Measurements from ENCODE around the gene ABCB6. TPM values are rescaled to one million over a fixed set of nuclear protein-coding genes. Genes with fewer than 3 reads are reported as not detected.

ABCB6 gene
- total RNA-seq, 1 experiment from 2014 or later: 14.3 TPM

DNA sequence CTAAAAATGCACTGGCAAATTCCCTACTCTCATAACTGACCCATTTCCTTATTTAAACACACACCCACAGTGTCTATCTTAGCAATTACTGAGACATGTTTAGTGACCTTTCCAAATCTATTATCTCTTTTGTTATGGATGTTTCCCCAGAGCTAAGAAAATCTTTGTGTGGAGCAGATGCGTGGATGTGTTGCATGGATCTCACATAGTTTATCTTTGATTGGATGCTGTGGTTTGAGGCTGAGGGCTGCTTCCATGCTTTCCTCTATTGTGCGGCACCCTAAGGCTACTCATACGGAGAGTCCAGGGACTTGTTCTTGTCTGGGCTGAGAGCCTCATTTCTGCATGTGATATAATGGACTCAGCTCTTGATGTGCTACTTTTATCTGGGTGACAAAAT lies 15.6 kb upstream of the ABCB6 start:
- Histone ChIP-seq H3K4me3 (ENCODE audit: low read length) (no peak overlapping the region), H3K9ac (ENCODE audit: low read length) (no peak overlapping the region), H3K9me3 (ENCODE audit: low read length) (no peaks in the 10 kb centered on the region), H3K27me3 (ENCODE audit: low read length) (no peaks in the 10 kb centered on the region), H3K36me3 (ENCODE audit: insufficient read depth, low read length) (peaks cover 46% of the 10 kb centered on the region), H3K79me2 (ENCODE audit: low read length) (peaks cover 32% of the 10 kb centered on the region), H3K9me2 (replicated peaks; ENCODE audit: insufficient read depth, low read length) (no peaks in the 10 kb centered on the region), H2AFZ (ENCODE audit: low read length) (no peak overlapping the region), H3K4me1 (ENCODE audit: low read length) (peaks cover 15% of the 10 kb centered on the region), H3K4me2 (ENCODE audit: low read depth, low read length, poor library complexity, severe bottlenecking) (no peak overlapping the region), H4K20me1 (ENCODE audit: insufficient read depth, low read depth, low read length) (no peaks in the 10 kb centered on the region), H3K27ac (ENCODE audit: low read length) (no peak overlapping the region)
- no peak for DNase-seq

DNA sequence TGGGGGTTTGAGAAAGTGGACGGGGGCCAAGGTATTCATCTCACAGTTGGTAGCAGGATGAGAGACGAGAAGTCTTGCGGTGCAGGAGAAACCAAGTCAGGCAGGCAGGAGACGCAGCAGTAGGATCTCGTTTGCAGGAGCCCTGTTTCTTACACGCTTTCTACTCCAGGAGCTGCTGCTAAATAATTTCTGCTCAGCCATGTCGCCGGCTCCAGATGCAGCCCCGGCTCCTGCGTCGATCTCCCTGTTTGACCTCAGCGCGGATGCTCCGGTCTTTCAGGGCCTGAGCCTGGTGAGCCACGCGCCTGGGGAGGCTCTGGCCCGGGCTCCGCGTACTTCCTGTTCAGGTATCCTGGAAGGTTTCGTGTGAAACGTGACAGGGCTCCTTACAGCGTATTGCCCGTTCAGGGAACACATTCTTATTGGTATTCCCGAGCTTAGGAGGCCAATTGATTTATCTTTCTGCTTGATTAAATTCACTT lies 11.3 kb upstream of the ABCB6 start:
- H3K27me3 ChIP-seq (ENCODE audit: low read length): no peaks in the 10 kb centered on the region
- H3K4me2 ChIP-seq (ENCODE audit: low read depth, low read length, poor library complexity, severe bottlenecking): peak overlapping the region; percentile 81
- H3K36me3 ChIP-seq (ENCODE audit: insufficient read depth, low read length): peaks cover 42% of the 10 kb centered on the region
- no peaks in the 10 kb centered on the region for H4K20me1 ChIP-seq (ENCODE audit: insufficient read depth, low read depth, low read length)
- peaks cover 26% of the 10 kb centered on the region for H3K4me1 ChIP-seq (ENCODE audit: low read length)
- peak overlapping the region; percentile 85 for H3K27ac ChIP-seq (ENCODE audit: low read length)
- no peaks in the 10 kb centered on the region for H3K9me2 ChIP-seq (replicated peaks; ENCODE audit: insufficient read depth, low read length)
- peak; percentile 89 for DNase-seq
- H3K4me3 ChIP-seq (ENCODE audit: low read length): peak overlapping the region; percentile 91
- peak overlapping the region; percentile 74; the same call in 1 of the 2 replicates for H2AFZ ChIP-seq (ENCODE audit: low read length)
- peaks cover 59% of the 10 kb centered on the region for H3K79me2 ChIP-seq (ENCODE audit: low read length)
- H3K9me3 ChIP-seq (ENCODE audit: low read length): no peaks in the 10 kb centered on the region
- peak overlapping the region; percentile 94 for H3K9ac ChIP-seq (ENCODE audit: low read length)

DNA sequence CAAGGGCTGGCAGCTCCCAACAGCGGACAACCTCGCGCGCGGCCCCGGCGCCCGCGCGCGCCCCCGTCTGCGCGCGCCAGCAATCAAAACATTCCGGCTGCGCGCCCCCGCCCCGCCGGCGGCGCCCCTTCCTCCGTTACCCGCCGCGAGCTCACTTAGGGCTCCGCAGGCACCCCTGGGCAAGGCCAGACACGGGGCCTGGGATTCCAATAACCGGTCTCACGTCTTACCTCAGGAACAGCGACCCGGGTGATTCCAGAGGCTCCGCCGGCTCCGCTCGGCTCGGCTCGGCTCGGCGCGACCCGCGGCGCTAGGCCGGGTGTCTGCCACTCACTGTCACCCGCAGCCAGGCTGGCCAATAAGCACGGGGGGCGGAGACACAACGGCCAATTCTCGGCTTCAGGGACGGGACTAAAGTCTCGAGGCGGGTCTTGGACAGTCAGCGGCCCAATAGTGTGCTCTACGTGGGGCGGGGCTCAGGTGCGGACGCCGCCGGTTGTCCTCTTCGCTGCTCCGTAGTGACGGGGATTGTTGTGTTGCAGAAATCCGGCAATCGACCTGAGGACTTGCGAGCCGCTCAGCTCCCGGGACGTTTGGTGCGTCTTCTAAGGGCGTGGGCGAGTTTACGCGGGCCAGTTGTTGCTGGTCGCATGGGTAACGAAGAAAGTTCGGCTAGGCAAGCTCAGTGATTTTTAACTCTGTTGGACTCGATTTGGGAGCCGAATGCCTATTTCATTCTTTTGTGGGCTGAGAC lies 10.7 kb upstream of the ABCB6 start, which contains the start of the genes ANKZF1 and ATG9A:
TSS of gene ANKZF1 (plus strand) at position 502 of the 754 bp plus-strand sequence. CDS start 452 bp downstream, outside the sequence.
TSS of gene ATG9A (minus strand) at position 332 of the 754 bp plus-strand sequence. CDS start 1,612 bp downstream, outside the sequence.
- Histone ChIP-seq H3K9me2 (replicated peaks; ENCODE audit: insufficient read depth, low read length) (no peaks in the 10 kb centered on the region), H3K9me3 (ENCODE audit: low read length) (no peaks in the 10 kb centered on the region), H3K36me3 (ENCODE audit: insufficient read depth, low read length) (peaks cover 41% of the 10 kb centered on the region), H3K27me3 (ENCODE audit: low read length) (no peaks in the 10 kb centered on the region), H3K4me3 (ENCODE audit: low read length) (peak within 1 kb of the TSS; percentile 91), H2AFZ (ENCODE audit: low read length) (peak within 1 kb of the TSS; percentile 90; the same call in 1 of the 2 replicates), H4K20me1 (ENCODE audit: insufficient read depth, low read depth, low read length) (no peaks in the 10 kb centered on the region), H3K9ac (ENCODE audit: low read length) (peak within 1 kb of the TSS; percentile 94), H3K79me2 (ENCODE audit: low read length) (peaks cover 59% of the 10 kb centered on the region), H3K4me2 (ENCODE audit: low read depth, low read length, poor library complexity, severe bottlenecking) (peak within 1 kb of the TSS; percentile 90), H3K27ac (ENCODE audit: low read length) (peak within 1 kb of the TSS; percentile 85), H3K4me1 (ENCODE audit: low read length) (peaks cover 26% of the 10 kb centered on the region)
- peak; percentile 99 for DNase-seq

DNA sequence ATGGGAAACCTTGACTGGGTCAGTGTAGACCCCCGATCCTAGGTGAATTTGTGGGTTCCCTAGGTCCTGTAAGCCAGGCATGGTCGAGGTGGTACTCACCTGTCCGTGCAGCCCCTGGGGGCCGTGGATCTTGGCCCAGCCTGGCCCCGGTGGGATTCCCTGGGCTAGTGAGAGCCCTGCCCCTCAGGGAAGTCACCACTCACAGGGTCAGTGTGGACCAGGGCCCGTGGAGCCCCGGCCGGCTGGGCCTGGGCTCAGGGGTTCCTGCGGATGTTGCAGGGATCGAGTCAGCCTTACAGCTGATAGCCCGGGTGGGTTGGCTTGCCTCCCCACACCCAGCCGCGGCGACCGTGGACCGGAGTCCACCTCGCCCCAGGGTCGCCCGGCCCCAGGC lies 10.2 kb upstream of the ABCB6 start:
- DNase-seq: no peak
- Histone ChIP-seq H3K36me3 (ENCODE audit: insufficient read depth, low read length) (peaks cover 36% of the 10 kb centered on the region), H3K4me2 (ENCODE audit: low read depth, low read length, poor library complexity, severe bottlenecking) (peak overlapping the region; percentile 90), H3K27me3 (ENCODE audit: low read length) (no peaks in the 10 kb centered on the region), H3K9me2 (replicated peaks; ENCODE audit: insufficient read depth, low read length) (no peaks in the 10 kb centered on the region), H3K4me3 (ENCODE audit: low read length) (peak overlapping the region; percentile 91), H3K4me1 (ENCODE audit: low read length) (peaks cover 26% of the 10 kb centered on the region), H3K79me2 (ENCODE audit: low read length) (peaks cover 59% of the 10 kb centered on the region), H3K9me3 (ENCODE audit: low read length) (no peaks in the 10 kb centered on the region), H3K9ac (ENCODE audit: low read length) (peak overlapping the region; percentile 94), H3K27ac (ENCODE audit: low read length) (no peak overlapping the region), H2AFZ (ENCODE audit: low read length) (peak overlapping the region; percentile 90; the same call in 1 of the 2 replicates), H4K20me1 (ENCODE audit: insufficient read depth, low read depth, low read length) (no peaks in the 10 kb centered on the region)

DNA sequence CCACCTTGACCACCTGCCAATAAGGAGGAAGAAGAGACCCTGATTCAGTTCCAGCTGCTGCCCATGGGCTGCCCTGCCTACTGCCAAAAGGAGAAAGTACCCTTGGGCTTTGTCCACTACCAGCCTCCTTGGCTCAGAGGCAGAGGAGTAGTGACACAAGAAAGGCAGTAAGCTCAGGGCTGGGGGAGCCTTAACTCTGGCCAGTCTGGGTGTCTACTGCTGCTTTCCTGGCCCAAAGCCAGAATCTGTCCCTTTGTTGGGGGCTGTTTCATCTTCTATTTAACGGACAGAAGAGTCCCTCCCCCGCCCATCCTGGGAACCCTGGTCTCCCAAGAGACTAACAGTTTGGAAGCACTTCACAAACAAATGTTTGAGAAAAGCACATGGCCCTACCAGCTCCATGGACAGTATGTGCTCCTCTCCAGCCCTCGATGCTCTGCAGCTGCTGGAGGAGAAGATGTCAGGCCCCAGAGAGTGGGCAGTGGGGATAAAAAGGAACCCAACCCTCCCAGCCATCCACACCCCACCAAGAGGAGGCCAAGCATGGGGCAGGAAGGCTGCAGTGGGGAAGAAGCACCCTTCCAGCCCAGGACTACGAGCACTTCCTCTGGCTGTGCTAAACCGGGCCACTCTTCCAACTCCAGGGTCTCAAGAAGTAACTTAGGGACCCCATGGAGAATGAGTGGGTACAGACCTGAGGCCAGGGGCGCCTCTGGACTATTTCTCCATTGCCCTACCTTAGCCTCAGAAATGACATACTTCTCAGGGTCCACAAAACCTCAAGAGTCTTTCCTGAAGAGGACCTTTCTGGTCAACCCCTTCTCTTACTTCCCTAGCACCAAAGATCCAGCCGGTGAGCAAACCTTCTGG lies 9.5 kb upstream of the ABCB6 start:
- Histone ChIP-seq H3K9me3 (ENCODE audit: low read length) (no peaks in the 10 kb centered on the region), H4K20me1 (ENCODE audit: insufficient read depth, low read depth, low read length) (no peaks in the 10 kb centered on the region), H3K4me1 (ENCODE audit: low read length) (peaks cover 26% of the 10 kb centered on the region), H3K27me3 (ENCODE audit: low read length) (no peaks in the 10 kb centered on the region), H3K4me3 (ENCODE audit: low read length) (peak overlapping the region; percentile 91), H3K79me2 (ENCODE audit: low read length) (peaks cover 59% of the 10 kb centered on the region), H3K9me2 (replicated peaks; ENCODE audit: insufficient read depth, low read length) (no peaks in the 10 kb centered on the region), H3K27ac (ENCODE audit: low read length) (no peak overlapping the region), H3K36me3 (ENCODE audit: insufficient read depth, low read length) (peaks cover 34% of the 10 kb centered on the region), H3K9ac (ENCODE audit: low read length) (peak overlapping the region; percentile 94), H2AFZ (ENCODE audit: low read length) (no peak overlapping the region), H3K4me2 (ENCODE audit: low read depth, low read length, poor library complexity, severe bottlenecking) (peak overlapping the region; percentile 90)
- no peak for DNase-seq

DNA sequence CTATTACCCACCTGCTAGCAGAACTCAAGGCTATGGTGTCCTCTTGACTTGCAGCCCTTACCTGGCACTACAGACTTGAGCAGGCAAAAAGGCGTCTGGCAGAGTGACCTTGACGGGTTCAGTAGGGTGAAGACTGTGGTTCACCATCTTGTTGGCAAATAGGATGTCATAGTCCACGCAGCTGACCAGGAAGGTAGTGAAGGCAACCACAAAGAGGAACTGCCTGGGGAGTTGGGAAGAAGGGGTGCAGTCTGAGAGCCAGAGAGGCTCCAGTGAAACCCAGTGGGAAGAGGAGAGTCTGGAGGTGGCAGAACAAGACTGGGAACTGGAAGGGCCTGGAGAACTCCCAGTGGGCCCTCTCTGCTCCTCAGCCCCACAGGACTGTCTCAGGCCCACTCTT lies 6.6 kb upstream of the ABCB6 start:
- H3K4me1 ChIP-seq (ENCODE audit: low read length): peaks cover 12% of the 10 kb centered on the region
- H3K4me3 ChIP-seq (ENCODE audit: low read length): no peak overlapping the region
- H3K4me2 ChIP-seq (ENCODE audit: low read depth, low read length, poor library complexity, severe bottlenecking): no peak overlapping the region
- no peaks in the 10 kb centered on the region for H3K9me3 ChIP-seq (ENCODE audit: low read length)
- no peaks in the 10 kb centered on the region for H3K27me3 ChIP-seq (ENCODE audit: low read length)
- DNase-seq: no peak
- no peaks in the 10 kb centered on the region for H3K9me2 ChIP-seq (replicated peaks; ENCODE audit: insufficient read depth, low read length)
- no peaks in the 10 kb centered on the region for H4K20me1 ChIP-seq (ENCODE audit: insufficient read depth, low read depth, low read length)
- peaks cover 19% of the 10 kb centered on the region; the same call in 1 of the 2 replicates for H3K36me3 ChIP-seq (ENCODE audit: insufficient read depth, low read length)
- H3K79me2 ChIP-seq (ENCODE audit: low read length): peaks cover 34% of the 10 kb centered on the region
- no peak overlapping the region for H3K27ac ChIP-seq (ENCODE audit: low read length)
- no peak overlapping the region for H3K9ac ChIP-seq (ENCODE audit: low read length)
- H2AFZ ChIP-seq (ENCODE audit: low read length): no peak overlapping the region

DNA sequence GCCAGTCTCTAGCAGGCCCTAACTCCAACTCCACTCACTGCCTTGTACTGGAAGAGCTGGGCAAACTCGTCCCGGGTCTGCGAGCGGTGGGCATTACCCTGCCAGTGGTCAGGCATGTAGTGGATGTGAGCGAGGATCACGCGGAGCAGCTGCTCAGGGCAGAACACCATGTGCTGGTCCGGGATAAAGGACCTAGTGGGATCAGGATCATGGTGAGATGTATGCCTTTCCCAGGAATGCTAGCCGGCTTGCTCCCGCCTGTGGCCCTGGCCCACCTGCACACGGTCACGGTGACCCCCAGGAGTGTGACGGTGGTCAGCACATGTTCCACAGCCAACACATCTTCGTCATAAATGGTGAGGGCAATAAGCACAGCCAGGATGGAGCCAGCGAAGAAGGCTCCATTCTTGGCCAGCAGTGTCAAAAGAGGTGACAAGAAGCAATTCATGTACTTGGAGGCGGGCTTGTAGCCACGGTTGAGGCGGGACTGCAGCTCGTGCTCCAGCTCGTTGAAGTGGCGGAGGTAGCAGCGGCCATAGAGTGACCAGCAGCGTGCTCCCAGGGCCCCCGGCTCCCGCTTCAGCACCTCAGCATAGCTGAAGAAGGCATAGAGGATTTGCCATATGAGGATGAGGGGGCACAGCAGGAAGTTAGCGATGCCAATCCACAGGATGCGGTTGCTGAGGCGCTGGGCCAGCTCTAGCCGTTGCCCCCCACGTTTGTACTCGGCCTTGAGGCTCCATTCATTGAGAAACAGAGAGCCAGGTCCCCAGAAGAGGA lies 5.3 kb upstream of the ABCB6 start:
- Histone ChIP-seq H3K4me2 (ENCODE audit: low read depth, low read length, poor library complexity, severe bottlenecking) (no peak overlapping the region), H3K27ac (ENCODE audit: low read length) (no peak overlapping the region), H3K79me2 (ENCODE audit: low read length) (peaks cover 26% of the 10 kb centered on the region), H4K20me1 (ENCODE audit: insufficient read depth, low read depth, low read length) (no peaks in the 10 kb centered on the region), H3K36me3 (ENCODE audit: insufficient read depth, low read length) (peaks cover 24% of the 10 kb centered on the region; the same call in 1 of the 2 replicates), H3K4me3 (ENCODE audit: low read length) (no peak overlapping the region), H2AFZ (ENCODE audit: low read length) (no peak overlapping the region), H3K9me2 (replicated peaks; ENCODE audit: insufficient read depth, low read length) (no peaks in the 10 kb centered on the region), H3K9me3 (ENCODE audit: low read length) (no peaks in the 10 kb centered on the region), H3K27me3 (ENCODE audit: low read length) (no peaks in the 10 kb centered on the region), H3K4me1 (ENCODE audit: low read length) (peaks cover 14% of the 10 kb centered on the region), H3K9ac (ENCODE audit: low read length) (no peak overlapping the region)
- DNase-seq: no peak
